ENCODE results near the gene KIF21B. TPM values are rescaled to one million over a fixed set of nuclear protein-coding genes. Genes with fewer than 3 reads are reported as not detected.
"Not testable (repeated sequence)": the region's sequence is repeated elsewhere in the genome, so short reads cannot be mapped to it uniquely, and the experiment has no call there.

The KIF21B gene
- total RNA-seq, 1 experiment from 2014 or later = 0.74 TPM

DNA sequence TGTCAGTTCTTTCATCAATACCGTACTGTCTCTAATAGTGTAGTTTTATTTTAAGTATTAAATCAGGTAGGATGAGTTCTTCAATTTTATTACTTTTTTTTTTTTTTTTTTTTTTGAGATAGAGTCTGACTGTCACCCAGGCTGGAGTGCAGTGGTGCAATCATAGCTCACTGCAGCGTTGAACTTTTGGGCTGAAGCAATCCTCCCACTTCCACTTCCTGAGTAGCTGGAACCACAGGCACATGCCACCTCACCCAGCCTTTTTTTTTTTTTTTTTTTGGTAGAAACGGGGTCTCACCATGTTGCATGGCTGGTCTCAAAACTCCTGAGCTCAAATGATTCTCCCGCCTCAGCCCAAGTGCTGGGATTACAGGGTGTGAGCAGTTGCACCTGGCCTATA is 84.6 kb downstream of the KIF21B start:
- in situ Hi-C loops (cut with HindIII; ENCODE audit: low pct_unique_long_range_greater_than_20kb, low sequenced_read_pairs) = no loop called here
- DNase-seq (ENCODE audit: low read depth, low spot score) = peak; percentile 6

DNA sequence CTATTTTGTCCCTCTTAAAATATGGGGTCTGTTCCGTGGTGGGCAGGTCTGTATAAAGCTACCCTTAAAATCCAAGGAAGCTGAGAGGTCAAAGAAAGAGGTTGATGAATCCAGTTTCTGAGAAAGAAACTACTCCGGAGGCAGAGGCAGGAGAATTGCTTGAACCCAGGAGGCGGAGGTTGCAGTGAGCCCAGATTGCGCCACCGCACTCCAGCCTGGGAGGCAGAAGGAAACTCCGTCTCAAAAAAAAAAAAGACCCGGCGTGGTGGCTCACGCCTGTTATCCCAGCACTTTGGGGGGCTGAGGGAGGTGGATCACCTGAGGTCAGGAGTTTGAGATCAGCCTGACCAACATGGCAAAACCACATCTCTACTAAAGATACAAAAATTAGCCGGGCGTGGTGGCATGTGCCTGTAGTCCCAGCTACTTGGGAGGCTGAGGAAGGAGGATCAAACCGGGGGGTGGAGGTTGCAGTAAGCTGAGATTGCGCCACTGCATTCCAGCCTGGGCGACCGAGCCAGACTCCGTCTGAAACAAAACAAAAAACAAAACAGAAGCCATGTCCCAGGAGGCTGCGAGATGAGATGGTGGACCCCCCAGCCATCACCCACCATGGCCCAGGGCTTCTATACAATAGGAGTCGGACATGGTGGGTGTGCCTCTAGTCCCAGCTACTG is 88.1 kb downstream of the KIF21B start:
- DNase-seq (ENCODE audit: low read depth, low spot score); in situ Hi-C loops (cut with HindIII; ENCODE audit: low pct_unique_long_range_greater_than_20kb, low sequenced_read_pairs): not testable (repeated sequence)

DNA sequence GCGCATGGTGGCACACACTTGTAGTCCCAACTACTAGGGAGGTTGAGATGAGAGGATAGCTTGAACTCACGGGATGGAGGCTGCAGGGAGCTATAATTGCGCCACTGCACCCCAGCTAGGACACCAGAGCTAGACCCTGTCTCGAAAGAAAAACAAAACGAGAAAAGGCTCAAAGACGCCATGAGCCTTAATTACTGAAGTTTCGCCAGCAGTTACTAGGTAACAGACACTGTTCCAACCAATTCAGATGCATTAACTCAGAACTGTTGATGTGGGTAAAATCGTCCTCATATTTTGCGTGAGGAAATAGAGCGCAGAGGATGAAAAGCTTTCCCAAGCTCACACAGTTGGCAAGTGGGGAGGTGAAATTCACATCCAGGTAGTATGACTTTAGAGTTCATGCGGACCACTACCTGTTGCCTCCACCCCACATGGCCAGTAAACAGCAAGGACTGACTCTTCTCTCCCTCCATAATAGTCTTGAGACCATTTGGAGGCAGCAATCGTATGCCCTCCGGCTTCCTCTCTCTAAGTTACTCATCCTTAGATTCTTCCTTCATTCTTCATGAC is 88.8 kb downstream of the KIF21B start:
- DNase-seq (ENCODE audit: low read depth, low spot score) = peak; percentile 27
- in situ Hi-C loops (cut with HindIII; ENCODE audit: low pct_unique_long_range_greater_than_20kb, low sequenced_read_pairs) = no loop called here

DNA sequence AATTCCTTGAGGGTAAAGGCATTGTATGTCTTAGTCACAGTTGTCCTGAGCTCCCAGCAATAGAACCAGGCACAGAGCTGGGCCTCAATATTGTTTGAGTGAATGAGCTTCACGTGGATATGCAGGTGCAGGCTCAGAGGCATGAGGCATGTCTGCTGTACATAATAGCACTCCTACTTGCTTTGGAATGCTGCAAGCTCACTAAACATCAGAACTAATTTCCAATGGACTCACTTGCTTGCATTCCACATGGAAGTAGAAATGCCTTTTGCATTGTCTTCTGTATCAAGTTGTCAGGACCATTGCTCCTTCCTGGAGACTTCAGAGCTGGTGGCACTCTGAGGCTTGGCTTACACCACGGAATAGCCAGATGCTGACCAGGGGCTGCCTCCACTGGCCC is 91.7 kb downstream of the KIF21B start:
- in situ Hi-C loops (cut with HindIII; ENCODE audit: low pct_unique_long_range_greater_than_20kb, low sequenced_read_pairs) = no loop called here
- no peak for DNase-seq (ENCODE audit: low read depth, low spot score)

DNA sequence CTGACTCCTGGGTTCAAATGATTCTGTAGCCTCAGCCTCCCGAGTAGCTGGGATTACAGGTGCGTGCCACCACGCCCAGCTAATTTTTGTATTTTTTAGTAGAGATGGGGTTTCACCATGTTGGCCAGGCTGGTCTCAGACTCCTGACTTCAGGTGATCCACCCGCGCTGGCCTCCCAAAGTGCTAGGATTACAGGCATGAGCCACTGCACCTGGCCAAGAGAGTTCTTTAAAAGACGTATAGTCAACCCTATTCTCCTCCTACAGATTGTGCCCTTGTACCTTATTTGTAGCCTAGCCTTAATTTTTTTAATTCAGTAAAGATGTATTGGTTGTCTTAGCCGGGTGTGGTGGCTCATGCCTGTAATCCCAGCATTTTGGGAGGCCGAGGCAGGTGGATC is 93.2 kb downstream of the KIF21B start:
- DNase-seq (ENCODE audit: low read depth, low spot score); in situ Hi-C loops (cut with HindIII; ENCODE audit: low pct_unique_long_range_greater_than_20kb, low sequenced_read_pairs): not testable (repeated sequence)

DNA sequence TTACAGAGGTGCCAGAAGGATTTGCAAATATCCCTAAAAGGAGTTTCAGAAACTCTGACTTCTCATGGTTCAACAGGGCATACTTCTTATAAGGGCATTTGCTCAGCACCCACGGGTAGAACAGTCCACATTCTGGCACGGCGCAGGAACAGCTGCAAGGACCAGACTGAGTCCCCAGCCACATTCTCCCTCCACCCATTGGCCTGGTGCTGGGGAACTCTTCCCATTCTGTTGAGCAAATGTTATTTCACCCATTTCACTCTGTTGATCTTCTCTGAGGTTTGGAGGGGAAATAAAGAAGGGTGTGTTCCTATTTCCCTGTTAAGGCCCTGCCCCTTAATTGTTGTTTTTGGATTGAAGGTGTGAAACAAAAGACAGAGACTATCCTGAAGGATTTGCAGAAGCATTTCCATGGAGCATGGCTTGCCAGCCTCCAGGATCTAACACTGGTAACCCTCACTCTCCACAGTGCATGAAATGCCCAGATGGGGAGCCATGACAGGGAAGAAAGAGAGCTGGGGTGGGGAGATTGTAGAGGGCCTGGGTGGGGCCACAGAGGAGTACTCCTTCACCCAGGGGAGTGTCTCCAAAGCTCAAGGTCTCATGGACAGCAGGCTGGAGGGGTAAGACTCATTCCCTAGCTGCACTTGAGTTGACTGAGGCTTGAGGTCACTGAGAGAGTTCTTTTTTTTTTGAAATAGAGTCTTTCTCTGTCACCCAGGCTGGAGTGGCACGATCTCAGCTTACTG is 93.8 kb downstream of the KIF21B start:
- no peak for DNase-seq (ENCODE audit: low read depth, low spot score)
- in situ Hi-C loops (cut with HindIII; ENCODE audit: low pct_unique_long_range_greater_than_20kb, low sequenced_read_pairs) = no loop called here

DNA sequence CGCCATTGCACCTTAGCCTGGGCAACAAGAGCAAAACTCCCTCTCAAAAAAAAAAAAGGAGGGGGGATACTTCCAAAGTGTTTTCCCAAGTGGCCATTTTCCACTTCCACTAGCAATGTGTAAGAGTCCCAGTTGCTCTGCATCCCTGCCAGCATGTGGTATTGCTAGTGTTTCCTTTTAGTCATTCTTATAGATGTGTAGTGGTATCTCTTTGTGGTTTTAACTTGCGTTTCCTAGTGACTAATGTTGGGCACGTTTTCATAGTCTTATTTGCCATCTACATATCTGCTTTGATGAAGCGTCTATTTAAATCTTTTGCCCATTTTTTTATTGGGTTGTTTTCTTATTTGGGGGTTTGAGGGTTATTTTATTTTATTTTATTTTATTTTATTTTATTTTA is 97.7 kb downstream of the KIF21B start:
- in situ Hi-C loops (cut with HindIII; ENCODE audit: low pct_unique_long_range_greater_than_20kb, low sequenced_read_pairs) = no loop called here
- no peak for DNase-seq (ENCODE audit: low read depth, low spot score)

DNA sequence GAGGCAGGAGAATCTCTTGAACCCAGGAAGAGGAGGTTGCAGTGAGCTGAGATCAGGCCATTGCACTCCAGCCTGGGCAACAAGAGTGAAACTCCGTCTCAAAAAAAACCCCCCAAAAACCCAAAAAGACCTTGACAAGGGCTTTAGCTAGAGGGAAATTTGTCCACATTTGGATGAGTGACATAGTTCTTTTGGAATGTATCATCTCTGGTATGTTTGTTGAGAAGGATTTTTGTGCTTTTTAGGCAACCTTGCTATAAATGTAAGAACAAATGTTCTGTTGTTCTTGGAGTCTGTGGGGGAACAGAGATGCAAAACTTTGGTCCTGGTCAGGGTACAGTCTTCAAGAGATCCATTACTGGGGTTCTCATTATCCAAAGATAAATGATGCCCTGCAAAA is 99.9 kb downstream of the KIF21B start:
- in situ Hi-C loops (cut with HindIII; ENCODE audit: low pct_unique_long_range_greater_than_20kb, low sequenced_read_pairs) = no loop called here
- no peak for DNase-seq (ENCODE audit: low read depth, low spot score)

DNA sequence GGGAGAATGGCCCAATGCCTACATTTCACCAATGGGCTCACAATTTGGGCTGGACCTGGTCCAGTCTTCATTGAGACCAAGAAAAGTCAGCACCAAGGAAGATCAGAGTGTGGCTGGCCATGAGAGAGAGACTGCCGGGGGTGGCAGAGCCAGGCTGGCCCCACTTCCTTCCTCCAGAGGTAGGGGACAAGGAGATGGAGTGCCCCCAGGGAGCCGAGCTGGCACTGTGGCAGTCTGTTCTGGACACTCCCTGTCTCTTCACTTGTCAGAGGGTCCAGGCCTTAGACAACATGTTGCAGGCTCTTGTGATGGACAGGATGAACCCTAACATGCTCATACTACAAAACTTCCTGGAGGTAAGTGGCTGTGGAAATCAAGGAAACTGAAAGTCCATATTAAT is 101.1 kb downstream of the KIF21B start:
- DNase-seq (ENCODE audit: low read depth, low spot score) = no peak
- in situ Hi-C loops (cut with HindIII; ENCODE audit: low pct_unique_long_range_greater_than_20kb, low sequenced_read_pairs) = no loop called here

DNA sequence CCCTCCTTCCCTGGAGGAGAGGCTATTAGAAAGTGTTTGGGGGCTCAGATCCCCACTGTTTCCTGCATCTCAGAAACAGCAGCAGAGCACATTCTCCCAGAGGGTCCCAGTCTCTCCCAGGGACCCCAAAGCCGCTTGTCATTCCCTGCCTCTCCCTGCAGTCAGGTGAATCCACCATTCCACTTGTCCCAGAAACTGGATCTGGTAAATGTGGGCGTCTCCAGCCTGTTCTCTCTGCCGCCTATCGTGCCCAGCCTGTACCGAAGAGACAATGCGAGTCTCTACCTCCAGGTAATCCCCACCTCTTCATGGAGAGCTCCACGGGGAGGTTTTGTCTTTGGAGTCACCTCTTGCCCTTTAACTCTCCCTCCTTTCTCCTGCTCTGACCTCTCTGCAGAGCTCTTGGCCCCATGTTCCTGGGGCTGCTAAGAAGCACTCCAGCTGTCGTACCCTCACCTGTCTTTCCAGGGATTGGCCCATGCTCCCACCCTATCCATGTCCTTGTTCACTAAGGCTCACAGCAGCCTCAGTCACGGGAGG is 101.9 kb downstream of the KIF21B start:
- in situ Hi-C loops (cut with HindIII; ENCODE audit: low pct_unique_long_range_greater_than_20kb, low sequenced_read_pairs) = no loop called here
- no peak for DNase-seq (ENCODE audit: low read depth, low spot score)

Small RNA genes within 50 kb of the gene (small RNA-seq; reads per million reads assigned to genes)
- 0 reads per million in 2 experiments for gene RNU6-704P

Other genes with a start within 250 kb of the KIF21B start
- not detected in 2 replicates for gene GPR25, start 150.7 kb downstream of the KIF21B start, total RNA-seq (2014; rRNA removed; shearing (Covaris generic))
- gene INAVA, start 128.8 kb downstream of the KIF21B start, total RNA-seq (2014; rRNA removed; shearing (Covaris generic)) = not detected in 2 replicates
- gene CACNA1S, start 88.7 kb upstream of the KIF21B start, total RNA-seq (2014; rRNA removed; shearing (Covaris generic)) = 0.05 TPM in 1 of 2 replicates, not detected in the other
- not detected in 2 replicates for gene ASCL5, start 103.5 kb upstream of the KIF21B start, total RNA-seq (2014; rRNA removed; shearing (Covaris generic))
- gene TMEM9, start 130.8 kb upstream of the KIF21B start, total RNA-seq (2014; rRNA removed; shearing (Covaris generic)) = 126 and 132 TPM in 2 replicates
- 0.19 and 0.50 TPM in 2 replicates for gene IGFN1, start 167.1 kb upstream of the KIF21B start, total RNA-seq (2014; rRNA removed; shearing (Covaris generic))